Pericardium fibroblast (primary cell): ENCODE data around the gene XDH. TPM values are rescaled to one million over a fixed set of nuclear protein-coding genes. Genes with fewer than 3 reads are reported as not detected.

Experiments used
- total RNA-seq: library from RNA; depleted of rRNA; stranded (reverse); fragments of >200 nt; gene quantifications from 2 replicates; pipeline ENCODE4 v1.2.3, GENCODE V29; 2015

Gene XDH
- total RNA-seq: not detected in 2 replicates

DNA sequence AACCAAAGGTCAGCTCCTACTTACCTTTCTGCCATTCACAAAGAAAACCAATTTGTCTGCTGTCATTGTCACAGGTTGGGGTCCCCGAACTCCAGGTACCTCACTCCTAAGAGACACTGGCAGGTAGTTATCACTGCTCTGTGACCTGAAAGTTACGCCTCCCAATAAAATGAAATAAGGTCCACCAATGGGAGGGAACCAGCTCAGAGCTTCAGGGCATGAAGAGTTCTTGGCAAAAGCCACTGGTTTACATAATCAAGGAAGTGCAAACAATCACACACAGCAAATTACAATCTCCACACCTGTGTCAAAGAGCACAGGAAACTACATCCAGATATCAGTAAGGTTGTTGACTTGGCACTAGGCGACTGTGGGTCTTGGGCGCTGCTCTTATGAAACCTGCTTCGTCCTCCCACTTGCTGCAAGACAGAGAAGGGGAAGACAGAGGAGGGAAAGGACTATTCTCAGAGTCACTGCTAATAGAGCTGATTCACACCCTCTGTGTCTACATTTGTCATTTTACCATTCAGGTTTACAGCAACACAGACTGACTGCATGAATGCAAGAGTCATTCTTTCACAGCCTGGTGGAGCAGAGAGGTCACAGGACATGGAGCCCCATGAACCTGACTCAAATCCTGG, at the start of gene XDH:
Gene XDH, minus strand, starts transcription at position 142 of the 641 bp plus-strand sequence. Its CDS starts 76 bp downstream, at position 66.

Other genes with a start within 250 kb of the XDH start
- gene CAPN14, start 197.2 kb downstream of the XDH start, total RNA-seq: 0.09 TPM in 1 of 2 replicates, not detected in the other
- 12.0 and 14.5 TPM in 2 replicates for gene EHD3, start 180.6 kb downstream of the XDH start, total RNA-seq
- gene SRD5A2, start 166.2 kb upstream of the XDH start, total RNA-seq: not detected in 2 replicates